ENCODE results near the gene LSR. TPM values are rescaled to one million over a fixed set of nuclear protein-coding genes. Genes with fewer than 3 reads are reported as not detected.
"Not testable (repeated sequence)": the region's sequence is repeated elsewhere in the genome, so short reads cannot be mapped to it uniquely, and the experiment has no call there.

The LSR gene
- total RNA-seq, 1 experiment from 2014 or later = 0.59 TPM

GRCh38 chr19:35276706-35277281, 28.0 kb downstream of the LSR start:
- Histone ChIP-seq H3K9me3 (replicated peaks) (no peaks in the 10 kb centered on the region), H3K36me3 (peaks cover 17% of the 10 kb centered on the region), H3K27ac (no peak overlapping the region), H3K27me3 (no peaks in the 10 kb centered on the region), H3K4me1 (no peaks in the 10 kb centered on the region), H3K4me3 (no peak overlapping the region)
- no peak for DNase-seq

GRCh38 chr19:35278578-35279284, 29.9 kb downstream of the LSR start:
- H3K36me3 ChIP-seq = peaks cover 8% of the 10 kb centered on the region; the same call in 1 of the 2 replicates
- H3K4me1 ChIP-seq = no peaks in the 10 kb centered on the region
- no peaks in the 10 kb centered on the region for H3K9me3 ChIP-seq (replicated peaks)
- no peaks in the 10 kb centered on the region for H3K27me3 ChIP-seq
- DNase-seq = no peak
- no peak overlapping the region for H3K27ac ChIP-seq
- H3K4me3 ChIP-seq = no peak overlapping the region

- Histone ChIP-seq H3K36me3 (peaks cover 8% of the 10 kb centered on the region; the same call in 1 of the 2 replicates), H3K9me3 (replicated peaks) (no peaks in the 10 kb centered on the region), H3K4me1 (no peaks in the 10 kb centered on the region), H3K27me3 (no peaks in the 10 kb centered on the region), H3K27ac (no peak overlapping the region), H3K4me3 (no peak overlapping the region)
- no peak for DNase-seq
These were observed 30.6 kb downstream of the LSR start for GRCh38 chr19:35279374-35279773.

- DNase-seq = no peak
- H3K9me3 ChIP-seq (replicated peaks) = no peaks in the 10 kb centered on the region
- H3K4me1 ChIP-seq = peaks cover 7% of the 10 kb centered on the region; the same call in 1 of the 2 replicates
- H3K4me3 ChIP-seq = no peak overlapping the region
- H3K36me3 ChIP-seq = peaks cover 8% of the 10 kb centered on the region; the same call in 1 of the 2 replicates
- no peak overlapping the region for H3K27ac ChIP-seq
- no peaks in the 10 kb centered on the region for H3K27me3 ChIP-seq
These were observed 31.4 kb downstream of the LSR start for GRCh38 chr19:35279985-35280821.

- H3K36me3 ChIP-seq = peaks cover 5% of the 10 kb centered on the region; the same call in 1 of the 2 replicates
- no peaks in the 10 kb centered on the region for H3K27me3 ChIP-seq
- H3K4me3 ChIP-seq = no peak overlapping the region
- no peak for DNase-seq
- no peaks in the 10 kb centered on the region for H3K9me3 ChIP-seq (replicated peaks)
- H3K4me1 ChIP-seq = peaks cover 8% of the 10 kb centered on the region; the same call in 1 of the 2 replicates
- no peak overlapping the region for H3K27ac ChIP-seq
These were observed 32.5 kb downstream of the LSR start for GRCh38 chr19:35281303-35281702.

- Histone ChIP-seq H3K27ac (peak overlapping the region; percentile 38; the same call in 1 of the 2 replicates), H3K4me1 (peaks cover 29% of the 10 kb centered on the region), H3K36me3 (no peaks in the 10 kb centered on the region), H3K9me3 (replicated peaks) (no peaks in the 10 kb centered on the region), H3K27me3 (no peaks in the 10 kb centered on the region), H3K4me3 (no peak overlapping the region; the same call in 1 of the 2 replicates)
- DNase-seq = peak; percentile 57 to 68
These were observed 35.6 kb downstream of the LSR start for GRCh38 chr19:35284153-35285094.

- no peak for DNase-seq
- Histone ChIP-seq H3K4me1 (peaks cover 29% of the 10 kb centered on the region), H3K36me3 (no peaks in the 10 kb centered on the region), H3K4me3 (no peak overlapping the region; the same call in 1 of the 2 replicates), H3K27me3 (0 out of 2 replicates have a peak, but pooled peaks cover under 1% of the 10 kb centered on the region), H3K9me3 (replicated peaks) (no peaks in the 10 kb centered on the region), H3K27ac (peak overlapping the region; percentile 38; the same call in 1 of the 2 replicates)
These were observed 36.3 kb downstream of the LSR start for GRCh38 chr19:35285095-35285449.

- Histone ChIP-seq H3K27ac (peak overlapping the region; percentile 38; the same call in 1 of the 2 replicates), H3K4me1 (peaks cover 31% of the 10 kb centered on the region)
- not testable (repeated sequence) for H3K36me3 ChIP-seq; H3K4me3 ChIP-seq; H3K27me3 ChIP-seq; H3K9me3 ChIP-seq (replicated peaks); DNase-seq
These were observed 36.7 kb downstream of the LSR start for GRCh38 chr19:35285465-35285864.

GRCh38 chr19:35286101-35286500, 37.3 kb downstream of the LSR start:
- not testable (repeated sequence) for H3K4me3 ChIP-seq; H3K36me3 ChIP-seq; H3K27ac ChIP-seq; DNase-seq; H3K9me3 ChIP-seq (replicated peaks); H3K27me3 ChIP-seq
- peaks cover 35% of the 10 kb centered on the region for H3K4me1 ChIP-seq

- DNase-seq = no peak
- Histone ChIP-seq H3K27ac (peak overlapping the region; percentile 74), H3K9me3 (replicated peaks) (no peaks in the 10 kb centered on the region), H3K4me1 (peaks cover 48% of the 10 kb centered on the region), H3K36me3 (no peaks in the 10 kb centered on the region), H3K4me3 (no peak overlapping the region), H3K27me3 (peaks cover 8% of the 10 kb centered on the region; the same call in 1 of the 2 replicates)
These were observed 38.9 kb downstream of the LSR start for GRCh38 chr19:35287713-35288112.

GRCh38 chr19:35288331-35288730, 39.5 kb downstream of the LSR start:
- no peak overlapping the region for H3K4me3 ChIP-seq
- peak; percentile 88 to 97 for DNase-seq
- peaks cover 53% of the 10 kb centered on the region for H3K4me1 ChIP-seq
- H3K9me3 ChIP-seq (replicated peaks) = no peaks in the 10 kb centered on the region
- H3K36me3 ChIP-seq = no peaks in the 10 kb centered on the region
- peaks cover 8% of the 10 kb centered on the region; the same call in 1 of the 2 replicates for H3K27me3 ChIP-seq
- peak overlapping the region; percentile 74 for H3K27ac ChIP-seq

- Histone ChIP-seq H3K36me3 (no peaks in the 10 kb centered on the region), H3K4me3 (no peak overlapping the region), H3K9me3 (replicated peaks) (no peaks in the 10 kb centered on the region), H3K4me1 (peaks cover 55% of the 10 kb centered on the region), H3K27me3 (peaks cover 8% of the 10 kb centered on the region; the same call in 1 of the 2 replicates), H3K27ac (peak overlapping the region; percentile 70)
- peak; percentile 65 to 67 for DNase-seq
These were observed 40.1 kb downstream of the LSR start for GRCh38 chr19:35288906-35289305.

GRCh38 chr19:35290381-35291127, 41.8 kb downstream of the LSR start:
- Histone ChIP-seq H3K4me3 (no peak overlapping the region), H3K4me1 (peaks cover 47% of the 10 kb centered on the region), H3K36me3 (no peaks in the 10 kb centered on the region), H3K27ac (no peak overlapping the region), H3K9me3 (replicated peaks) (no peaks in the 10 kb centered on the region), H3K27me3 (peaks cover 8% of the 10 kb centered on the region; the same call in 1 of the 2 replicates)
- peak in 1 of 2 experiments; percentile 39 for DNase-seq
